GM19324 (cell line): Measurements from ENCODE around the gene TPSG1.
"Not testable (repeated sequence)": the region's sequence is repeated elsewhere in the genome, so short reads cannot be mapped to it uniquely, and the experiment has no call there.

Experiments used
- ATAC-seq: cut with Tn5 transposase; IDR thresholded peaks from one replicate; pipeline ENCODE4 v1.9.1; 2021; ENCODE audit warnings: mild to moderate bottlenecking, moderate library complexity; ENCODE audit not compliant: unreplicated experiment, low FRiP score

The TPSG1 gene

DNA sequence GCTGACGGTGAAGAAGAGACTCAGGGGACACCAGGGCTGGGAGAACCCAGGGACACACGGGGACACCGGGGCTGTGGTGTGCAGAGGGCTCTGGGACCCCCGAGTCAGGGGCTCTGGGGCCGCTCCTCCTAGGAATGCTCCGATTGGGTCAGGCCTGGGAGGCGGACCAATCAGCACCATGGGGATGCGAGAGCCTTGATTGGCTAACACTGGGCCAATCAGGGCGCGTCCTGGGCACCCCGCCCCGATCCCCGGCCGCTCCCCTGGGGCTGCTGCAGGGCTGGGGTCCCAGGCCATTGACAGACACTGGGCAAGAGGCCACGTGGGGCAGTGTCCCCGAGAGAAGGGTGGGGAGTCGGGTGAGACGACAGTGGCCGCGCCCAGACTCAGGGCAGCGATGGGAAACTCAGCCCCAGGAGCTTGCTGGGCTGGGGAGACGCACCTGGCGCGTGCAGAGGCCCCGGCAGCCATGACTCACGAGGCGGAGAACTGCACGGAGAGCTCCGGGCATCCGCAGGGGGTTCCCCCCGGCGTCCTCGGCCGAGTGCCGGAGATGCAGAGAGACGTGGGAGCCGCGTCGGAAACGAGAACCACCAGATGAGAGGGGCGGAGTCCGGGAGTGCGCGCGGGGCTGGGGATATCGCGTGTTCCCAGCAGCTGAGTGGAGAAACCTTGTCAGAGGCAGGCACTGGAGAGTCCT, 7.1 kb upstream of the TPSG1 start:
- not testable (repeated sequence) for ATAC-seq

DNA sequence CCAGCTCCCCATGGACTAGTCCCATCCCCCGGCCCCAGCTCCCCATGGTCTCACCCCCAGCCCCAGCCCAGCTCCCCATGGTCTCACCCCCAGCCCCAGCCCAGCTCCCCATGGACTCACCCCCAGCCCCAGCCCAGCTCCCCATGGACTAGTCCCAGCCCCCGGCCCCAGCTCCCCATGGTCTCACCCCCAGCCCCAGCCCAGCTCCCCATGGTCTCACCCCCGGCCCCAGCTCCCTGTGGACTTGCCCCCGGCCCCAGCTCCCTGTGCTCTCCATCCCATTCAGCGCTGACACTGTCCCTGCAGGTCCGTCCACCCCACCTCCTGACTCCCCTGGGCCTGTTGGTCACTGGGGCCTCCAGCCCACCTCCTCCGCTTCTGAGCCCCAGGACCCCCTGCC, 6.2 kb upstream of the TPSG1 start:
- not testable (repeated sequence) for ATAC-seq

DNA sequence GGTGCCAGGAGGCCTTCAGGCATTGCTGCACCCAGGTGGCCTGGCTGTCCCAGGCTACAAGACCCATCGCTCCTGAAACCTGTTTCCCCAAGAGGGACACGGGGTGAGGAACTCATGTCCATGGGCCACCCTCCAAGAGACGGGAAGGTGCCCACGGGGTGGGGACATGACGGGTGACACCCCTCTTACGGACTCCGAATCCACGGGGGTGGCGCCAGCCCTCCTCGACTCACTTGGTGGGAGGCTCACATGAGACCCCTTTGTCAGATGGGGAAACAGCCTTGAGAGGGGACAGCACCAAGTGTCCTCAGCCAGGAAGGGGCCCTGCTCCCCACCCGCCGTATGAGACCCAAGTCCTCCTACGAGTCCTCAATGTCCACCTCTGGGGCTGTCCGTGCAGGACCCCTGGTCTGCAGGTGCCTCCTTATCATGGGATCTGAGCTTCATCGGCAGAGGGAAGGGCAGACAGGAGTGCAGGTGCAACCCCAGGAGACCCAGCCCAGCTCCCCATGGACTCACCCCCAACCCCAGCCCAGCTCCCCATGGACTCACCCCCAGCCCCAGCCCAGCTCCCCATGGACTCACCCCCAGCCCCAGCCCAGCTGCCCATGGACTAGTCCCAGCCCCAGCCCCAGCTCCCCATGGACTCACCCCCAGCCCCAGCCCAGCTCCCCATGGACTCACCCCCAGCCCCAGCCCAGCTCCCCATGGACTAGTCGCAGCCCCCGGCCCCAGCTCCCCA, 5.6 kb upstream of the TPSG1 start:
- not testable (repeated sequence) for ATAC-seq

DNA sequence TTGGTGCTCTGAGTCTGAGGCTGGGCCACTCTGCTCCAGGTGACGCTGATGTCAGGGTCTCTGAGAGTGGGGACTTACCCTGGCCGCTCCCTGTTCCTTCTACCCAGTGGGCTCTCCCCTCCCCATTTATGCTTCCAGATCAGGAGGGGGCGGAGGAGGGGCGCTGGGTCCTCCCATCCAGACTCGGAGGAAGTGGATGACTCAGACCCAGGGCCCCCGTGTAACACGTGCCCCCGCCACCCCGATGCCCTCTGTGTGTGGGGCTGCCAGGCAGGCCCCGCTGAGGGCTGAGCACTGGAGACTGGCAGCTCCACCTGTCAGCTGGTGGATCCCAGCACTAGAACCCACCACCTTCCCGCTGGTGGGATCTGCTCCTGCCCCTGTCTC, 5.0 kb upstream of the TPSG1 start, which contains the start of gene TPSB2:
Gene TPSB2 (minus strand): TSS at position 101 of the 387 bp plus-strand sequence. CDS start 233 bp downstream, outside the sequence.
- ATAC-seq = not testable (repeated sequence)

DNA sequence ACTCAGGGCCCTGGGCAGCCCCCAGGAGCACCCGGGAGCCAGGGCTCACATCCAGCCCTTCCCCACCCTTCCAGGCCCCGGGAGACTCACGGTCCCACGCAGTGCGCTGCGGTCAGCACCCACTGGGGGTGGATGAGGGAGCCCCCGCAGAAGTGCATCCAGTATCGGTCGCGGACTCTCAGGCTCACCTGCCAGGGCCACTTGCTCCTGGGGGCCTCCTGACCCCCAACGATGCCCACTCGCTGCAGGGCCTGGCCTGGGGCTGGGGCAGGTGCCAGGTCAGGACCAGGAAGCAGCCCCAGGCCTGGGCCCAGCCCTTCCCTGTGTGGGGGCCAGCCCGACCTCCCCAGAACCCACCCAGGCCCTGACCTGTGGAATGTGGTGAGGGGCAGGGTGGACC, 4.4 kb upstream of the TPSG1 start:
- ATAC-seq = not testable (repeated sequence)

DNA sequence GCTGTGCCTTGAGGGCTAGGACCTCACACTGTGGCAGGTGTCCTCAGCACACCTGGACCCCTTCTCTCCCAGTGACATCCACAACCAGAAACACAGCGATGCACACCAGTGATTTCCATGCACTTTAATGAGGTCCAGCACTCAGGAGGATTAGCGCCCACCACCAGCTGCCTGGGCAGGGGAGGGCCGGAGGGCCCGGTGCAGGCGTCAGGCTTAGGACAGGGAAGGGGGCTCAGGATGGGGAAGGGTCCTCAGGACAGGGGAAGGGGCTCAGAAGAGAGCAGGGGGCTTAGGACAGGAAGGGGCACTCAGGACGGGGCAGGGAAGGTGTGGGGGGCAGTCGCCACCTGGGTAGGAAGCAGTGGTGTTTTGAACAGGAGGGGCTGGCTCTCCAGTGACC, 3.2 kb upstream of the TPSG1 start:
- not testable (repeated sequence) for ATAC-seq

DNA sequence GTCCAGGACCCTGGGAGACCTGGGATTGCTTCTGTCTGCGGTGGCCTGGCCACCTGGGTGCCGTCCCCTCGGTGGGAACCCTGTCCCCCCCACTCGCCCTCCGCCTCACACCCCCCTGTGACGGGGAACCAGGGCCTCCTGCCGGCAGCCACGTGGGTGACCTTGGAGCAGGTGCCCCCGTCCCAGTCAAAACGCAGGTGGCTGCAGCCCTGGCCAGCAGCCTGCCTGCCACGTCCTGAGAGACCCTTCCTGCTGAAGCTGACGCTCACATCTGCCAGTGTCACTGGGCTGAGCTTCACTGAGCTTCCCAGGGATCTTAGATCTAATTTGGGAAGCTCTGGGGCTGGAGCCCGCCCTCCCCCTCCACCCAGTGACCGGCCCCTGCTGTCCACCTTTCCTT, 1.6 kb upstream of the TPSG1 start:
- ATAC-seq = not testable (repeated sequence)

DNA sequence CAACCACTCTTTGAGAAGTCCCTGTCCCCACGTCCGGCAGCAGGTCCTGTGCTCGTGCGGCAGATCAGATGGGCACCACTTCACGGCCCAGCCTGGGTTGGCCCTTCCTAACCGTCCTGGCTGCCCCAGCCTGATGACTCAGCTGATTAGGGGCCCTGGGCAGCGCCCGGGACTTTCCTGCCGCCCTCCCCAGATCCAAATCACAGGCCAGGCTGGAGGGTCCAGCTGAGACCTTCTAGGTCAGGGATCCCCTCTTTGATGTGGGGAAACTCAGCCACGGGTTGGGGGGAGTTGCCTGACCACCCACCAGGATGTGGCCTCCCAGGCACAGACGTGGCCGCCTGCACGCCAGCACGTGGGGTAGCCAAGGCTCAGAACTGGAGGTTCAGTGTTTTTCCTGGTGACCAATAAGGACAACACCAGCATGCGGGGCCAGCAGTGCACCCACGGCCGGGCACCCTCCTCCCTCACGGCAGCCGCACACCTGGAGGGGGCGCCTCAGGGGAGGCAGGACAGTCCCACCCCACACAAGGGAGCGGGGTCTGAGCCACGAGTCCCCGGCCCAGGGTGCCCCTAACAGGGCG, 752 bp upstream of the TPSG1 start:
- ATAC-seq = not testable (repeated sequence)

DNA sequence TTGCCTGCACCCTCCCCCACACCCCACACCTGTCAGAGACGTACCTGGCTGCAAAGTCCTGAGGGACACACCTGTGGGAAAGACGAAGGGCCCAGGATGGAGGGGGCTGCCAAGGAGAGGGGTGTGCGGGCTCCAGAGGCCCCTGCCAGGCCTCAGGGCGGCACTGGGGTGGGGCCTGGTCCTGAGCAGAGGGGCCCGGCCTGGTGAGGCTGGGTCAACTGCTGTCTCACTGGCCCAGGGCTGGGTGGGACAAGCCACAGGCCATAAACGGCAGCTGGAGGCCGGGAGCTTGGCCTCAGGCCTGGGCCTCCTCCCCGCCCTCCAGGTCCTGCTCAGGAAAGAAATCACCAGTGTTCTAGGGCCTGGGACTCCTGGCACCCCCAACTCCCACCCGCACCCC, 510 bp downstream of the TPSG1 start:
- no peak for ATAC-seq

DNA sequence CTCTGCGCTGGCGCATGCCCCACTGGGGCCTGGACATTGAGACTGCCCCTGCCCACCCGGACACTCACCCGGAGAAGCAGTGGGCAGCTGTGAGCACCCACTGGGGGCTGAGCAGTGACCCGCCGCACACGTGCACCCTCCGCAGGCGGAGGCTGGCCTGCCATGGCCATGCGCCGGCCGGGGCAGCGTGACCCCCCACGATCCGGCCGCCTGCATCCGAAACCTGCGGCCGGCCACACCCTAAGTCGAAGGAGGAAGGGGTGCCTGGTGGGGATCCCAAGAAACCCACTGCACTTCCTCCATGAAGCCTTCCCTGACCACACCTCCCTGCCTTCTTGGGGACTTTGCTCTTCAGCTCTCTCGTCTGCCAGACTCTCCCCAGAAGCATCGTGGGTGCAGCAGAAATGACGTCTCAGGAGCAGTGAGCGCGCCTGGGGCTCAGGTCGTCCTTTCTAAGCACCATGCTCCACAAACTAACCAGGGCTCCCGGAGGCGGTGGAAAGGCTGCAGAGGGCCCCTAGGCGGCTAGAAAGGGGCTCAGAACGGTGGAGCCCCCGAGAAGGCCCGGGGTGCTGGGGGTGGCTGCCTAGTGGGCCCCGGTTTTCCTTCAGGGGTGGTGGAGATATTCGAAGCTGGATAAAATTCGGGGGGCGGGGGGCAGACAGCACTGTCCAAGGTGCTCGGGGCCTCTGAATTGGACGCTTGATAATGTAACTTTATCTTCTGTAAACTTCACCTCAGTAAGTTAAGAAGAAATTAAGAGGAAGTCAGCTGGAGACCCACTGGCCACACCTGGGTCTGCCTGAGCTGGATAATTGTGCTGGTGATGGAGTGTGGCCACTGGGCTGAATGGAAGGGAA, 1.5 kb downstream of the TPSG1 start:
- no peak for ATAC-seq

DNA sequence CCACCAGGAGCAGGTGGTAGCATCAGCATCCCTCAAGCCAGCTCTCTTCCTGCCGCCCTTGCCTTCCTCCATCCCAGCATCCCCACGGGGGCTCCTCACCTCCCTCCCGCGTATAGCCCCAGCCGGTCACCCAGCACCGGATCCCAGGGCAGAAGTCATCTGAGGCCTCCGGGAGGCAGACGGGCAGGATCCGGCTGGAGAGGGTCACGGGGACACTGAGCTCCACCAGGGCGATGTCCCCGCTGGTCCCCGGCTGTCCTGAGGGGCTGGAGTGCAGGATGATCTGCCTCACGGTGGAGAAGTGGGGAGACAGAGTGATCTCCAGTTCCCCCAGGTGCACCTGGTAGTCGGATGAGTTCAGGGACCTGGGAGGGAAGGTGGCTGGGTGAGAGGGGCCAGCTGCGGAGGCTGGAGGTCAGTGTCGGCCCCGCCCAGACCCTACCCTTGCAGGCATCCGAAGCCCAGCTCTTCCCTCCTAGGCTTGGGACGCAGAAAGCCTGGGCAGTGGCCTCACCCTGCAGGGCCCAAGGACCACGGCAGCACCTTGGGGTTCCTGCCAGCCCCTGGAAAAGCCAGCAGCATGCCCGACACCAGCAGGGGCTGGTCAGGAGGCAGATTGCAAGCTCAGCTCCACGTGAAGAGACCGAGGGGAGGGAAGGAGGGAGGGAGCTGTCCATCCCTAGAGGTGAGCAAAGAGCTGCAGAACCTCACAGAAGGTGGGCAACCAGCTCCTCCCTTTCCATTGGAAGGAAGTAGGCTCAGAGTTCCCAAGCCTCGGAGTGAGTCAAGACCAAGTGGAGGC, 2.3 kb downstream of the TPSG1 start:
- ATAC-seq = no peak

DNA sequence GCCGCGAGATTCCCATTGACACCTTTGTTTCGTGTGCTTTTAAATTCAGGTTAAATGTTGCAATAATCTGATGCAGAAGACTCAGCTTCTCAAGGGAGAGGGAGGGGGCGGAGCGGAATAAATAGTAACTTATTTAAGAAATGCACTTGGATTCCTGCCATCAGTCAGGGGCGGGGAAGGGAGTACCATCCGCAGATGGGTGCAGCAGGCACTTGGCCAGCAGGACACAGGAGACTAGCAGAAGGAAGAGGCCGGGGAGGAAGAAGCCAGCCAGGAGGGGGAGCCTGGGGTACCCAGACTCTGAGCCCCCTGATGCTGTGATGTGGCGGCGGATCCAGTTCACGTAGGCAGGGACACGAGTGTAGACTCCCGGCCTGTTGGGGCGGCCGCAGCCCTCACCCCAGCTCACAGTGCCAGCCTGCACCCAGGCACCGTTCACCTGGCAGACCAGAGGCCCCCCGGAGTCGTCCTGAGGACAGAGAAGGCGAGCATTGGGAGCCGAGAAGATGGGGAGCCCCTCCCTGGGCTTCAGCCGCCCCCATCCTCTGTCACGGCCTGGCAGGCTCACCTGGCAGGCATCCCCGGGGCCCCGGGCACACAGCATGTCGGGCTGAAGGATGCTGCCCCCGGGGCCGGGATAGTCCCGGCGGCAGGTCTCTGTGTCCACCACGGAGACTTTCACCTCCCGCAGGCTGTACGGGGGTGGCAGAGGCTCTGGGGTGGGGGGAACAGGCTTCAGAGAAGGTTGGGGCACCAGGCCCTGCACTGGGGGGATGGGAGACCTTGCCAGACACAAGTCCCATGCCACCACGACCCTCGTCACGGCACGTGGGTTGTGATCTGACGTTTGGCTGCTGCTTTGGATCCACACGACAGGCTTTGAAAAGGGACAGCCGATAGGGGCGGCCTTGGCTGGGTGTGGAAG, 3.2 kb downstream of the TPSG1 start:
- no peak for ATAC-seq

DNA sequence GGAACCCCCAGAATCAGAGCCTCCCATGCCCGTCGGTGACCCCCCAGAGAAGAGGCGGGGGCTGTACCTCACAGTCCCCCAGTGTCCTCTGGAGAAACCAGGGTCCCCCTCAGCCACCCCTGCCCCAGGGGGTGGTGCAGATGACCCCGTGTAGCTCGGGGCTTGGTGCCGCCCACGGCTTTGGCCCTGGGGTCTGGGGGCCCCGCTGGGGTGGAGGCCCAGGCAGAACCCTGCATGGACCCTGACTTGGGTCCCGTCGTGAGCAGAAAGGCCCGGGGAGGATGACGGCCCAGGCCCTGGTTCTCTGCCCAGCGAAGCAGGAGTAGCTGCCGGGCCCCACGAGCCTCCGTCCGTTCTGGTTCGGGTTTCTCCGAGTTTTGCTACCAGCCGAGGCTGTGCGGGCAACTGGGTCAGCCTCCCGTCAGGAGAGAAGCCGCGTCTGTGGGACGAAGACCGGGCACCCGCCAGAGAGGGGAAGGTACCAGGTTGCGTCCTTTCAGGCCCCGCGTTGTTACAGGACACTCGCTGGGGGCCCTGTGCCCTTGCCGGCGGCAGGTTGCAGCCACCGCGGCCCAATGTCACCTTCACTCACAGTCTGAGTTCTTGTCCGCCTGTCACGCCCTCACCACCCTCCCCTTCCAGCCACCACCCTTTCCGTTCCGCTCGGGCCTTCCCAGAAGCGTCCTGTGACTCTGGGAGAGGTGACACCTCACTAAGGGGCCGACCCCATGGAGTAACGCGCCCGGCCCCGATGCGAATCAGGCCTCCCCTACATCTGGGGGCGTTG, 4.0 kb downstream of the TPSG1 start:
- ATAC-seq = no peak

DNA sequence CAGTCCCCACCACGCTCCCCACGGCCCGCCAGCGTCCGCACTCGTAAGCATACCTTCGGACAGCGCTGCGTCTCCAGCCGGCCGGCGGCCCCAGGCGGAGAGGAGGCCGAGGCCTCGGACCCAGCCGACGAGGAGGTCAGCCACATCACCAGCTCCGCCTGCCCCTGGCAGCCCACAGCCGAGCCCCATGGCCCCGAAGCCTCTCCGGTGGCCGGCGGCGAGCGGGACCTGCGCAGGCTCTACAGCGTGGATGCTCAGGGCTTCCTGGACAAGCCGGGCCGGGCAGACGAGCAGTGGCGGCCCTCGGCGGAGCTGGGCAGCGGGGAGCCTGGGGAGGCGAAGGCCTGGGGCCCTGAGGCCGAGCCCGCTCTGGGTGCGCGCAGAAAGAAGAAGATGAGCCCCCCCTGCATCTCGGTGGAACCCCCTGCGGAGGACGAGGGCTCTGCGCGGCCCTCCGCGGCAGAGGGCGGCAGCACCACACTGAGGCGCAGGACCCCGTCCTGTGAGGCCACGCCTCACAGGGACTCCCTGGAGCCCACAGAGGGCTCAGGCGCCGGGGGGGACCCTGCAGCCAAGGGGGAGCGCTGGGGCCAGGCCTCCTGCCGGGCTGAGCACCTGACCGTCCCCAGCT, 4.9 kb downstream of the TPSG1 start:
- no peak for ATAC-seq

DNA sequence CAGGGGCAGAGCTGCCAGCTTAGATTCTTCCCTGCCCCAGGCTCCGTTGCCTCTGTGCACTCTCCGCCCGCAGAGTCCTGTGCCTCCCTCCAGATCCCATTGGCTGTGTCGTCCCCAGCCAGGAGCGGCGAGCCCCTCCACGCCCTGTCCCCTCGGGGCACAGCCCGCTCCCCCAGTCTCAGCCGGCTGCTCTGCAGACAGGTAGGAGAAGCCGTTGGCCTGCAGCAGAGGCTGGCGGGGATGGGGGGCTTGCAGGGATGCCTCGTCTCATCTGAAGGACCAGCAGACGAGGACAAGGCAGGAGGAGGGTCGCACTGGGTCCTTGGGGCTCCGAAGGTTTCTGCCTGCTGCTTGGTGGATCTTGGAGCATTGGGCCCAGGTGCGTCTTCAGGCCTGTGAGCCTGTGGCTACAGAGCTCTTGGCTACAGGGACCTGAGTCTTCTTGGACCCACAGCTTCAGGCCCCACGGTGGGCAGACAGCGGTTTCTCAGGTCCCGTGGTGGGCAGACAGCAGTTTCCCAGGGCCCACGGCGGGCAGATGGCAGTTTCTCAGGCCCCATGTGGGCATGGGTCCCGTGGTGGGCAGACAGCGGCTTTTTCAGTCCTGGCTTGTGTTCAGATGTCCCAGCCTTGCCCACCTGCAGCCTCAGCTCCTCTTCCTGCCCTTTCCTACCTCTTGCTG, 6.0 kb downstream of the TPSG1 start:
- no peak for ATAC-seq

DNA sequence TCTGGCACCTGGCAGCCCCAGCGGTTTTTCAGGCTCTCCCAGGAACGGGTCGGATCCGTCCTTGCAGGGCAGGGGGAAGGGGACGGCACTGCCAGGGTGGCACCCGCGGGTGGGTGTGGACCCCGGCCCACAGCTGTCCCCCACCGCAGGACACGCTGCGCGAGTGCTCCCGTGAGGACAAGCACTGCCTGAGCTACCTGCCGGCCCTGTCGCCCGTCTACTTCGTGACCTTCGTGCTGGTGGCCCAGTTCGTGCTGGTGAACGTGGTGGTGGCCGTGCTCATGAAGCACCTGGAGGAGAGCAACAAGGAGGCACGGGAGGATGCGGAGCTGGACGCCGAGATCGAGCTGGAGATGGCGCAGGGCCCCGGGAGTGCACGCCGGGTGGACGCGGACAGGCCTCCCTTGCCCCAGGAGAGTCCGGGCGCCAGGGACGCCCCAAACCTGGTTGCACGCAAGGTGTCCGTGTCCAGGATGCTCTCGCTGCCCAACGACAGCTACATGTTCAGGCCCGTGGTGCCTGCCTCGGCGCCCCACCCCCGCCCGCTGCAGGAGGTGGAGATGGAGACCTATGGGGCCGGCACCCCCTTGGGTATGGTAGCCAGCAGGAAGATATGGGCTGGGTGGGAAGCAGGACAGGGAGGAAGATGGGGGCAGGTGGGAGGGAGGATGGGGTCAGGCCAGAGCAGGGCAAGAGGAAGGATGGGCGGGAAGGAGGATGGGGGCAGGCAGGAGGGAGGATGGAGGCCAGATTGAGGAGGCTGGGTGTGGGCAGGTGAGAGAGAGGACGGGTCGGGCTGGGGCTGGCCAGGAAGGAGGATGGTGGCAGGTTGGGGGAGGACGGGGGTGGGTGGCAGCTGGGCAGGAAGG, 6.8 kb downstream of the TPSG1 start:
- ATAC-seq = no peak
